GM23248 (cell line): ENCODE results near the gene SLC22A2.

Source experiments
- EZH2 ChIP-seq: fragments of 200-600 bp; sonication (generic); IDR thresholded peaks from 2 replicates; pipeline ENCODE4 v1.6.1; 2018; ENCODE audit warnings: antibody characterized with exemption, mild to moderate bottlenecking; ENCODE audit not compliant: insufficient read depth, poor library complexity, severe bottlenecking
- EZH2phosphoT487 ChIP-seq: fragments of 200-600 bp; sonication (generic); IDR thresholded peaks from 2 replicates; pipeline ENCODE4 v1.6.1; 2018; ENCODE audit warnings: antibody characterized with exemption, moderate library complexity, mild to moderate bottlenecking, low read depth; ENCODE audit not compliant: insufficient read depth

- TF ChIP-seq EZH2 (no peak), EZH2phosphoT487 (no peak)
These were observed 65.8 kb downstream of the SLC22A2 start for GRCh38 chr6:160192840-160193239.
